Thoracic aorta (tissue), 2 donors: ENCODE data around the gene TRAK1. TPM values are rescaled to one million over a fixed set of nuclear protein-coding genes. Genes with fewer than 3 reads are reported as not detected.
A peak's percentile ranks its signal among the peaks of the same experiment; 100 is the strongest.

ENCODE experiments used
- ATAC-seq: fragments of 150-250 bp; one replicate; pipeline ENCODE4 v1.8.0; 2017; ENCODE audit warnings: low read depth; ENCODE audit not compliant: insufficient number of reproducible peaks, low FRiP score
- DNase-seq: peaks from one replicate; pipeline ENCODE4 v3.0.0-alpha.2; 2020; ENCODE audit warnings: low spot score
- H3K27ac ChIP-seq, 2 donors: fragments of 200-600 bp; sonication (generic); 1 replicate in 1 of 2; 2 replicates in 1 of 2; pipeline ENCODE4 v1.5.1; 2016; ENCODE audit warnings: mild to moderate bottlenecking in 2 of 2, moderate library complexity in 2 of 2
- H3K27me3 ChIP-seq: fragments of 200-600 bp; sonication (generic); replicated peaks from 2 replicates; pipeline ENCODE4 v1.6.0; 2016; ENCODE audit warnings: mild to moderate bottlenecking; ENCODE audit not compliant: insufficient read depth
- H3K36me3 ChIP-seq: fragments of 200-600 bp; sonication (generic); one replicate; pipeline ENCODE4 v1.5.1; 2016
- H3K4me1 ChIP-seq, 2 donors: fragments of 200-600 bp; sonication (generic); 1 replicate in 1 of 2; 2 replicates in 1 of 2; pipeline versions ENCODE4 v1.5.1 to v1.6.0; 2016; ENCODE audit warnings: low read depth in 2 of 2, mild to moderate bottlenecking in 1 of 2; ENCODE audit not compliant: control insufficient read depth in 1 of 2
- H3K4me3 ChIP-seq: fragments of 200-600 bp; sonication (generic); 2 replicates; pipeline ENCODE4 v1.5.1; 2016; ENCODE audit warnings: mild to moderate bottlenecking
- H3K9me3 ChIP-seq: fragments of 200-600 bp; sonication (generic); 2 replicates; pipeline ENCODE4 v1.5.1; 2016
- CTCF ChIP-seq: fragments of 200-600 bp; sonication (generic); IDR thresholded peaks from one replicate; pipeline ENCODE4 v1.5.1; 2019; ENCODE audit warnings: antibody characterized with exemption
- total RNA-seq, 2 donors: library from RNA; depleted of rRNA; stranded (reverse); fragments of >200 nt; gene quantifications; one replicate each; pipeline versions ENCODE4 v1.1.0 to v1.2.3, GENCODE V29; 2016

The TRAK1 gene
- total RNA-seq, 2 donors from 2014 or later: 35.1 to 36.0 TPM

- Histone ChIP-seq H3K4me1 (peaks cover 0 to 17% of the 10 kb centered on the region in 2 donors), H3K36me3 (peaks cover 3% of the 10 kb centered on the region), H3K27me3 (no peaks in the 10 kb centered on the region), H3K27ac (no peak overlapping the region), H3K9me3 (no peaks in the 10 kb centered on the region), H3K4me3 (no peak overlapping the region)
- ATAC-seq: no peak
- TF ChIP-seq CTCF: peak; percentile 82
- peak; percentile 18 for DNase-seq
Measured at GRCh38 chr3:42190701-42191442, 99.7 kb downstream of the TRAK1 start.

- TF ChIP-seq CTCF: peak; percentile 11
- Histone ChIP-seq H3K4me3 (no peak overlapping the region), H3K9me3 (no peaks in the 10 kb centered on the region), H3K4me1 (peaks cover 0 to 17% of the 10 kb centered on the region in 2 donors), H3K27ac (no peak overlapping the region), H3K27me3 (no peaks in the 10 kb centered on the region), H3K36me3 (peaks cover 3% of the 10 kb centered on the region)
- DNase-seq (no peak), ATAC-seq (no peak)
Measured at GRCh38 chr3:42191443-42191747, 100.2 kb downstream of the TRAK1 start.

- no peak overlapping the region for H3K27ac ChIP-seq
- ATAC-seq: no peak
- DNase-seq: no peak
- H3K4me1 ChIP-seq: peaks cover 0 to 17% of the 10 kb centered on the region in 2 donors
- peaks cover 5% of the 10 kb centered on the region for H3K36me3 ChIP-seq
- H3K4me3 ChIP-seq: no peak overlapping the region
- H3K27me3 ChIP-seq: no peaks in the 10 kb centered on the region
- H3K9me3 ChIP-seq: no peaks in the 10 kb centered on the region
- no peak for TF ChIP-seq CTCF
Measured at GRCh38 chr3:42192334-42193200, 101.4 kb downstream of the TRAK1 start.

- ATAC-seq (no peak), DNase-seq (no peak)
- Histone ChIP-seq H3K27ac (no peak overlapping the region), H3K9me3 (no peaks in the 10 kb centered on the region), H3K27me3 (no peaks in the 10 kb centered on the region), H3K4me1 (peaks cover 0 to 10% of the 10 kb centered on the region in 2 donors), H3K36me3 (peaks cover 23% of the 10 kb centered on the region), H3K4me3 (no peak overlapping the region)
- TF ChIP-seq CTCF: no peak
Measured at GRCh38 chr3:42194943-42195510, 103.9 kb downstream of the TRAK1 start.

GRCh38 chr3:42195879-42196330 is 104.7 kb downstream of the TRAK1 start:
- peaks cover 31% of the 10 kb centered on the region for H3K36me3 ChIP-seq
- DNase-seq: no peak

More at GRCh38 chr3:42195879-42196330, 104.7 kb downstream of the TRAK1 start:
- H3K27ac ChIP-seq: peak overlapping the region in 1 of 2 donors; percentile 8
- H3K4me1 ChIP-seq: peaks cover 0 to 6% of the 10 kb centered on the region in 2 donors
- ATAC-seq: no peak
- no peak overlapping the region for H3K4me3 ChIP-seq
- no peaks in the 10 kb centered on the region for H3K27me3 ChIP-seq
- TF ChIP-seq CTCF: no peak
- H3K9me3 ChIP-seq: no peaks in the 10 kb centered on the region
